ENCODE data around the gene GMEB1.
"Not testable (repeated sequence)": the region's sequence is repeated elsewhere in the genome, so short reads cannot be mapped to it uniquely, and the experiment has no call there.

Gene GMEB1

DNA sequence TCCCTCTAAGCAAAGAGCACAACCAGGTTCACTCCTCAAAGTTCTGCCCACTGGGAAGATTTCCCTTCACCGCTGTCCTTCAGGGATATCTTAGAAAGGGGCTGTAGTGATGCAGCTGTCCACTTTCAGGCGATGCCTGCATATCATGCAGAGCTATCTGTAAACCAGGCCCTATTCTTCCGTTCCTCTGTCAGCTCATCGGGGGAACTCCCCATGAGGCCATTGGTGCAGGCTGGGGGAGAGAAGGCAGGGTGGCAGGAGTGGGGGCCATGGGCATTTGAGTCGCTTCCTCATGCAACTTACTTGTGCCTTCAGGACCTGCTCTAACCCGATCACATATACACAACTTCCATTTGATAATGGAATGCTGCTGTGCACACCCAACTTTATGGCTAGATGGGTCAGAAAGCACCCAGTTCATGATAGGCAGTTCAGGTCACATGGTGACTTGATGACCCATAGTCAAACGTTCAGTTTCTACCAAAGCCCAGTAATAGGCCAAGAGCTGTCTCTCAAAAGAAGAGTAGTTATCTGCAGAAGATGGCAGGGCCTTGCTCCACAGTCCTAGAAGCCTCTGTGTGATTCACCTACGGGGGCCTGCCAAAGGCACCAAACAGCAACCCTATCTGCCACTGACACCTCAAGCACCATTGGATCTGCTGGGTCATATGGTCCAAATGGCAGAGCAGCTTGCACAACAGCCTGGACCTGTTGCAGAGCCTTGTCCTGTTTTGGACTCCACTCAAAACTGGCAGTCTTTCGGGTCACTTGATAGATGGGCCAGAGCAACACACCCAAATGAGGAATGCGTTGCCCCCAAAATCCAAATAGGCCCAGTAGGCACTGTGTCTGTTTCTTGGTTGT is 12.9 kb upstream of the GMEB1 start:
- not testable (repeated sequence) for H3K27ac Mint-ChIP-seq; H3K27me3 Mint-ChIP-seq; H3K36me3 Mint-ChIP-seq; H3K9me3 Mint-ChIP-seq (ENCODE audit: low read depth); H3K4me1 Mint-ChIP-seq (ENCODE audit: low read depth); H3K4me3 Mint-ChIP-seq

DNA sequence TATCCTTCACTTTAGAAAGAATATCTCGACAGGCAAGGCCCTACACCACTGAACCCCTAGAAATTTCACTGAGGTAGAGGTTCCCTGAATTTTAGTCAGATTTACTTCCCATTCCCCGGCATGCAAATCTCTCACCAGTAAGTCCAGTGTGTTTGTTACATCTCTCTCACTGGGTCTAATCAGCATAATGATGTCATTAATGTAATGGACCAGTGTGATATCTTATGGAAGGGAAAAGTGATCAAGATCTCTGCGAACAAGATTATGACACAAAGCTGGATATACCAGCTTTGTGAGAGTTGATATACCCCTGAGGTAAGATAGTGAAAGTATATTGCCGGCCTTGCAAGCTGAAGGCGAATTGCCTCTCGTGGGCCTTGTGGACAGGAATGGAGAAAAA is 12.2 kb upstream of the GMEB1 start:
- Mint-ChIP-seq H3K36me3 (no peaks in the 10 kb centered on the region), H3K27ac (no peak overlapping the region), H3K4me1 (ENCODE audit: low read depth) (no peaks in the 10 kb centered on the region), H3K9me3 (ENCODE audit: low read depth) (no peaks in the 10 kb centered on the region), H3K27me3 (no peaks in the 10 kb centered on the region), H3K4me3 (no peak overlapping the region)

- no peak overlapping the region for H3K27ac Mint-ChIP-seq
- H3K4me3 Mint-ChIP-seq, result no peak overlapping the region
- H3K9me3 Mint-ChIP-seq (ENCODE audit: low read depth), result no peaks in the 10 kb centered on the region
- H3K27me3 Mint-ChIP-seq, result no peaks in the 10 kb centered on the region
- peaks cover 7% of the 10 kb centered on the region for H3K4me1 Mint-ChIP-seq (ENCODE audit: low read depth)
- no peaks in the 10 kb centered on the region for H3K36me3 Mint-ChIP-seq
Observed at GRCh38 chr1:28663871-28664470, 4.6 kb upstream of the GMEB1 start.

DNA sequence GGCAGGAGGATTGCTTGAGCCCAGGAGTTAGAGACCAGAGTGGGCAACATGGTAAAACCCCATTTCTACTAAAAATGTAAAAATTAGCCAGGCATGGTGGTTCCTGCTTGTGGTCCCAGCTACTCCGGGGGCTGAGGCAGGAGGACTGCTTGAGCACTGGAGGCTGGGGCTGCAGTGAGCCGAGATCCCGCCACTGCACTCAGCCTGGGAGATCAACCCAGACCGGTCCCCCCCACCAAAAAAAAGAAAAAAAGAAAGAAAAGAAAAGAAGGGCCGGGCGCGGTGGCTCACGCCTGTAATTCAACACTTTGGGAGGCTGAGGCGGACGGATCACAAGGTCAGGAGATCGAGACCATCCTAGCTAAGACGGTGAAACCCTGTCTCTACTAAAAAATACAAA is 1.8 kb upstream of the GMEB1 start:
- peaks cover 16% of the 10 kb centered on the region for H3K4me1 Mint-ChIP-seq (ENCODE audit: low read depth)
- peak overlapping the region; percentile 27 for H3K4me3 Mint-ChIP-seq
- no peaks in the 10 kb centered on the region for H3K27me3 Mint-ChIP-seq
- peak overlapping the region; percentile 64 for H3K27ac Mint-ChIP-seq
- H3K36me3 Mint-ChIP-seq, result no peaks in the 10 kb centered on the region
- no peaks in the 10 kb centered on the region for H3K9me3 Mint-ChIP-seq (ENCODE audit: low read depth)

DNA sequence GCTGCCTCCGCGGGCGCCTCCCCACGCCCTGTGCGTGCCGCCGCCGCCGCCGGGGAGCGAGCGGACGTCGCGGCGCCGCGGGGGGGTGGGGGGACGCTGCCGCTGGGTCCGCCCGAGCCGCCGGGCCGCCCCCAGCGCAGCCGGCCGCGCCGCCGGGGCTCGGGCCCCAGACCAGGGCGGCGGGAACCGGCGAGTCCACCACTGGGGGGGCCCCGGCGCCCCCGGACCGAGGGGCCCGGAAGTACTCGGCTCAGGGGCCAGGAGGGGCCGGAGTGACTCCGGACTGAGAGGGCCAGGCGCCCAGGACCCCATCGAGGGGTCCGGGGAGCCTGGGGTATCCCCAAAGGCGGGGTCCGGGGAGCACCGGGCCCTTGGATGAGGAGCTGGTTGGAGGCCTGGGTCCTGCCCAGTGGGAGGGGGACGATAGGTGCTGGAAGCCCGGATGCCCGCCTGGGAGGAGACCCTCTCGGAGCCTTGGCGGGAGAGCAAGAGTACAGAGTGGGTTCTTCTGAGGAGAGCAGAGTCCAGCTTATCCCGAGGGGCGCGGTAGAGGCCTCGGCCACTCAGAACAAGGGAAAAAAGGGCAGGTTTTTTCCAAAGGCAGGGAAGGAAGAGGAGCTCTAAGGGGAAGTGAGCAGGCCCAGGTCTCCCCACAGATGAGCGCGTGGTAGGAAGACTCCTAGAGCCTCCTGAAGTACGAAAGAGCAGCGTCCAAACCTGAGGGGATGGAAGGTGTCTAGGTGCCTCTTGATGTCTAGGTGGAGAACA is 556 bp downstream of the GMEB1 start:
- Mint-ChIP-seq H3K4me3 (peak overlapping the region; percentile 94), H3K27me3 (no peaks in the 10 kb centered on the region), H3K36me3 (no peaks in the 10 kb centered on the region), H3K27ac (peak overlapping the region; percentile 94), H3K4me1 (ENCODE audit: low read depth) (peaks cover 17% of the 10 kb centered on the region), H3K9me3 (ENCODE audit: low read depth) (no peaks in the 10 kb centered on the region)

DNA sequence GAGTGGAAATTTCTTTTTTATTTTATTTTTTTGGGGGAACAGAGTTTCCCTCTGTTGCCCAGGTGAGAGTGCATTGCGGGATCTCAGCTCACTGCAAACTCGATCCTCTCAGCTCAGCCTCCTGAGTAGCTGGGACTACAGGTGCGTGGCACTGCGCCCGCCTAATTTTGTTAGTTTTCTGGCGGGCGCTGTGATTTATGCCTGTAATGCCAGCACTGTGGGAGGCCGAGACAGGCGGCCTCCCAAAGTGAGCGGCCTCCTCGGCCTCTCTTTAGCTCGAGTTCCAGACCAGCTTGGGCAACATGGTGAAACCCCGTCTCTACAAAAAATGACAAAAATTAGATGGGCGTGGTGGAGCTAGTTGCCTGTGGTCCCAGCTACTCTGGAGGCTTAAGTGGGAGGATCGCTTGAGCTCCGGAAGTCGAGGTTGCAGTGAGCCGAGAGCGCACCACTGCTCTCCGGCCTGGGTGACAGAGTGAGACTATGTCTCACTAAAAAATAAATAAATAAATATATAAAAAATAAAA is 2.7 kb downstream of the GMEB1 start:
- Mint-ChIP-seq H3K4me1 (ENCODE audit: low read depth) (peaks cover 18% of the 10 kb centered on the region), H3K27me3 (no peaks in the 10 kb centered on the region), H3K36me3 (no peaks in the 10 kb centered on the region), H3K4me3 (no peak overlapping the region), H3K9me3 (ENCODE audit: low read depth) (no peaks in the 10 kb centered on the region), H3K27ac (no peak overlapping the region)

DNA sequence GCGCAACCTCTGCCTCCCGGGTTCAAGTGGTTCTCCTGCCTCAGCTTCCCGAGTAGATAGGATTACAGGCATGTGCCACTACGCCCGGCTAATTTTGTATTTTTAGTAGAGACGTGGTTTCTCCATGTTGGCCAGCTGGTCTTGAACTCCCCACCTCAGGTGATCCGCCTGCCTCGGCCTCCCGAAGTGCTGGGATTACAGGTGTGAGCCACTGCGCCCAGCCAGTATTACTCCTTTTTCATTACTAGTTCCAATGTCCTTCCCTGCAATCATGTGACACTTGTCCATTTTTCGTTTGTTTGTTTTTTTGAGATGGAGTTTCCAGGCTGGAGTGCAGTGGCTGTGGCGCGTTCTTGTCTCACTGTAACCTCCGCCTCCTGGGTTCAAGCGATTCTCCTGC is 4.4 kb downstream of the GMEB1 start:
- peaks cover 17% of the 10 kb centered on the region for H3K4me1 Mint-ChIP-seq (ENCODE audit: low read depth)
- H3K9me3 Mint-ChIP-seq (ENCODE audit: low read depth); H3K27me3 Mint-ChIP-seq; H3K27ac Mint-ChIP-seq; H3K36me3 Mint-ChIP-seq; H3K4me3 Mint-ChIP-seq: not testable (repeated sequence)

DNA sequence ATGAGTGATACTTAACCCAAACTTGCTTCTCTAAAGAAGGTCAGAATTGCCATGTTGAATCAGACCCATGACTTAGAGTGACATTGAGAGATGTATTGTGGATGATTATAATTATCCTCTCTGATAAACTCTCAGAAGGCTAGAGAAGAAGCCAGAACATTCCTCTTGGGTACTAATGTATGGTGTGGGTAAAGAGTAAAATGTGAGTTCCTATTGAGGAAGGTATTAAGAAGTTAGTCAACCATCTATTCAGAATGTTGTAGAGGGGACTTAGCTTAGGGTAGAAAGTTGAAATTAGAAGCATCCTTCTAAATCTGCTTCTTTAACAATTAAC is 7.3 kb downstream of the GMEB1 start:
- Mint-ChIP-seq H3K27ac (no peak overlapping the region), H3K9me3 (ENCODE audit: low read depth) (no peaks in the 10 kb centered on the region), H3K27me3 (no peaks in the 10 kb centered on the region), H3K4me3 (no peak overlapping the region), H3K36me3 (no peaks in the 10 kb centered on the region), H3K4me1 (ENCODE audit: low read depth) (peaks cover 6% of the 10 kb centered on the region)

DNA sequence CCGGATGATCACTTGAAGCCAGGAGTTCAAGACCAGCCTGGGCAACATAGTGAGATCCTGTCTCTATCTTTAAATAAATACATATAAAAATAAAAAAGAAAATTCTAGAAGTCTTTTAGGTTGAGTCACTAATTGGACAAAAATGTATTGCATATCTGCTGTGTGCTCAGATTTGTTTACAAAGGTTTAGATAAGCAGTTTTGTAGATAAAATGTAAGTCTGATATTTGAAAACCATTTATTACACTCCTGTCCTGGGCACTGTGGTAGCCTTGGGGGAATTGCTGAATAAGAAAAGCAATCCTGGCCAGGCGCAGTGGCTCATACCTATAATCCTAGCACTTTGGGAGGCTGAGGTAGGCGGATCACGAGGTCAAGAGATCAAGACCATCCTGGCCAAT is 11.6 kb downstream of the GMEB1 start:
- Mint-ChIP-seq H3K4me1 (ENCODE audit: low read depth) (peaks cover 3% of the 10 kb centered on the region), H3K9me3 (ENCODE audit: low read depth) (no peaks in the 10 kb centered on the region), H3K27ac (no peak overlapping the region), H3K36me3 (no peaks in the 10 kb centered on the region), H3K4me3 (no peak overlapping the region), H3K27me3 (no peaks in the 10 kb centered on the region)

DNA sequence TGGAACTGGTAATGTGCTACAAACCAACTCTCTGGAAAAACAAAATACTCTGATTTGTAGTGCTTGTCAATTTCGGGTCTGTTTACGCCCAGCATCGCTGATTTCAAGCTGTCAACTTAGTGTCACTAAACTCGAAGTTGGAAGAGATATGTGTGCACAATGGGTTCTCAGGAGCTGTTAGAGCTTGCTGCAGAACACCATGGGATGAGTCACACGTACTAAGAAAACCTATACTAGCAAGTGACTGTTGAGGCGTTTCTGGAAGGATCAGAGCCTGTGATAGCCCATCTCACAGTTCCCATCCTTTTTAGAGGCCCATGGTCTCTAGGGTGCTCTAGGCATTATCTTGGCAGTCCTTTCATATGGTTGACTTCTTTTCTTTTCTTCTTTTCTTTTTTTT is 14.3 kb downstream of the GMEB1 start:
- Mint-ChIP-seq H3K27ac (no peak overlapping the region), H3K9me3 (ENCODE audit: low read depth) (no peaks in the 10 kb centered on the region), H3K27me3 (no peaks in the 10 kb centered on the region), H3K4me3 (no peak overlapping the region), H3K4me1 (ENCODE audit: low read depth) (peaks cover 2% of the 10 kb centered on the region), H3K36me3 (peaks cover 5% of the 10 kb centered on the region)

GRCh38 chr1:28684937-28685336 is 16.4 kb downstream of the GMEB1 start:
- H3K27ac Mint-ChIP-seq, result no peak overlapping the region
- H3K4me1 Mint-ChIP-seq (ENCODE audit: low read depth), result peaks cover 2% of the 10 kb centered on the region
- H3K27me3 Mint-ChIP-seq, result no peaks in the 10 kb centered on the region
- H3K4me3 Mint-ChIP-seq, result no peak overlapping the region
- H3K36me3 Mint-ChIP-seq, result peaks cover 5% of the 10 kb centered on the region
- no peaks in the 10 kb centered on the region for H3K9me3 Mint-ChIP-seq (ENCODE audit: low read depth)

GRCh38 chr1:28691627-28692026 is 23.0 kb downstream of the GMEB1 start:
- not testable (repeated sequence) for H3K27me3 Mint-ChIP-seq; H3K4me1 Mint-ChIP-seq (ENCODE audit: low read depth); H3K9me3 Mint-ChIP-seq (ENCODE audit: low read depth); H3K27ac Mint-ChIP-seq; H3K4me3 Mint-ChIP-seq
- H3K36me3 Mint-ChIP-seq, result peaks cover 11% of the 10 kb centered on the region

DNA sequence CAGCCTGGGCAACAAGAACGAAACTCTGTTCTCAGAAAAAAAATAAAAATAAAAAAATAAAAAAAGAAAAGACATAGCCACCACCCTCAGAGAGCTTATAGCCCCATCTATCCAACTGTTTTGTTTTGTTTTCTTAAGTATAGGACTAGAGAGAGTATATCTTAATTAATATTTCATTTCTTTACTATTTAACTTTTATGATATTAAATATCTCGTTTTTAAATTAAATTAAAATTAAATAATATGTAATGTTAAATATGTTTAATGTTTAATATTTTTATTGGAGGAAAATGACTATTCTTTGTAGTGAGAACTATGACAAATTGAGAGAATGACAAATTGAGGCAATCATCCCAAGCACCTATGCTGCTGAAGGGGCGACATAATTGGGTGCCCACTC is 35.0 kb downstream of the GMEB1 start:
- Mint-ChIP-seq H3K4me1 (ENCODE audit: low read depth) (peaks cover 2% of the 10 kb centered on the region), H3K9me3 (ENCODE audit: low read depth) (no peaks in the 10 kb centered on the region), H3K36me3 (peaks cover 11% of the 10 kb centered on the region), H3K4me3 (no peak overlapping the region), H3K27ac (no peak overlapping the region), H3K27me3 (no peaks in the 10 kb centered on the region)

- Mint-ChIP-seq H3K36me3 (peaks cover 3% of the 10 kb centered on the region), H3K27ac (no peak overlapping the region)
Observed at GRCh38 chr1:28716336-28716735, 47.8 kb downstream of the GMEB1 start.

DNA sequence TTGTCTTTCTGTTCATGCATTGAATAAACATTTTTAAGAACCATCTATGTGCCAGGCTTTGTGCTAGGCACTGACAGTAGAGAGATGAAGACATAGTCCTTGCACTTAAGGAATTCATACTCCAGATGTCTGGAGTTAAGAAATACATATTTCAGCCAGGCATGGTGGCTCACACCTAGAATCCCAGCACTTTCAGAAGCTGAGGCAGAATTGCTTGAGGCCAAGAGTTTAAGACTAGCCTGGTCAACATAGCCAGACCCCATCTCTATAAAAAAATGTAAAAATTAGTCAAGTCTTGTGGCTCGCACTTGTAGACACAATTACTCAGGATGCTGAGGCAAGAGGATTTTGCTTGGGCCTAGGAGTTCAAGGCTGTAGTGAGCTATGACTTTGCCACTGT is 49.6 kb downstream of the GMEB1 start:
- H3K4me3 Mint-ChIP-seq, result no peak overlapping the region
- no peak overlapping the region for H3K27ac Mint-ChIP-seq
- H3K9me3 Mint-ChIP-seq (ENCODE audit: low read depth), result no peaks in the 10 kb centered on the region
- H3K36me3 Mint-ChIP-seq, result peaks cover 3% of the 10 kb centered on the region
- H3K4me1 Mint-ChIP-seq (ENCODE audit: low read depth), result peaks cover 2% of the 10 kb centered on the region
- H3K27me3 Mint-ChIP-seq, result no peaks in the 10 kb centered on the region

More at GRCh38 chr1:28716336-28716735, 47.8 kb downstream of the GMEB1 start:
- Mint-ChIP-seq H3K4me1 (ENCODE audit: low read depth) (peaks cover 2% of the 10 kb centered on the region), H3K9me3 (ENCODE audit: low read depth) (no peaks in the 10 kb centered on the region), H3K4me3 (no peak overlapping the region), H3K27me3 (no peaks in the 10 kb centered on the region)

Data from activated naive CD8-positive, alpha-beta T cell (primary cell).